ENCODE results near the gene CST9L.

DNA sequence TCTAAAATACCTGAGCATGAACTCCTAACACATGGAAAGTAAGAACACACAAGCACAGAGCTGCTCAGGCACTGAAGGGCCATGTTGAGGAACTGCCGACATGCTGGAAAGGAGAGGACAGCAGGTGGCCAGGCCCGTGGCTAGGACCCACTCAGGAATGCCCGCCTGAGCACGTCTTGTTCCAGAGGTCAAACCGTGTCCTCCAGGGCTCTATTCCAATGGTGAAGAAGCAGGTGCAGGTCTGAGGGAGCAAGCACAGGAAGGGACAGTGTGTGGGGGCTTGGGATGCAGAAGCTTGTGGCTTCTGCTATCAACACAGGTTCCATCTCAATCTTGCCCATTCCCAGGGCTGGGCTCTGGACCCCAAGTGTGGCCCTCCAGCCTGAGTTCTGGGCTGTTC is 20.7 kb downstream of the CST9L start:
- TF ChIP-seq, protein P1, sequence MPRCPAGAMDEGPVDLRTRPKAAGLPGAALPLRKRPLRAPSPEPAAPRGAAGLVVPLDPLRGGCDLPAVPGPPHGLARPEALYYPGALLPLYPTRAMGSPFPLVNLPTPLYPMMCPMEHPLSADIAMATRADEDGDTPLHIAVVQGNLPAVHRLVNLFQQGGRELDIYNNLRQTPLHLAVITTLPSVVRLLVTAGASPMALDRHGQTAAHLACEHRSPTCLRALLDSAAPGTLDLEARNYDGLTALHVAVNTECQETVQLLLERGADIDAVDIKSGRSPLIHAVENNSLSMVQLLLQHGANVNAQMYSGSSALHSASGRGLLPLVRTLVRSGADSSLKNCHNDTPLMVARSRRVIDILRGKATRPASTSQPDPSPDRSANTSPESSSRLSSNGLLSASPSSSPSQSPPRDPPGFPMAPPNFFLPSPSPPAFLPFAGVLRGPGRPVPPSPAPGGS (IDR thresholded peaks at IDR 0.05) = no peak
- TF ChIP-seq ZFP36 (IDR thresholded peaks at IDR 0.05; ENCODE audit: borderline replicate concordance, partially characterized antibody) = no peak
- no peak for TF ChIP-seq REST (IDR thresholded peaks at IDR 0.05)
- TF ChIP-seq, protein P2, sequence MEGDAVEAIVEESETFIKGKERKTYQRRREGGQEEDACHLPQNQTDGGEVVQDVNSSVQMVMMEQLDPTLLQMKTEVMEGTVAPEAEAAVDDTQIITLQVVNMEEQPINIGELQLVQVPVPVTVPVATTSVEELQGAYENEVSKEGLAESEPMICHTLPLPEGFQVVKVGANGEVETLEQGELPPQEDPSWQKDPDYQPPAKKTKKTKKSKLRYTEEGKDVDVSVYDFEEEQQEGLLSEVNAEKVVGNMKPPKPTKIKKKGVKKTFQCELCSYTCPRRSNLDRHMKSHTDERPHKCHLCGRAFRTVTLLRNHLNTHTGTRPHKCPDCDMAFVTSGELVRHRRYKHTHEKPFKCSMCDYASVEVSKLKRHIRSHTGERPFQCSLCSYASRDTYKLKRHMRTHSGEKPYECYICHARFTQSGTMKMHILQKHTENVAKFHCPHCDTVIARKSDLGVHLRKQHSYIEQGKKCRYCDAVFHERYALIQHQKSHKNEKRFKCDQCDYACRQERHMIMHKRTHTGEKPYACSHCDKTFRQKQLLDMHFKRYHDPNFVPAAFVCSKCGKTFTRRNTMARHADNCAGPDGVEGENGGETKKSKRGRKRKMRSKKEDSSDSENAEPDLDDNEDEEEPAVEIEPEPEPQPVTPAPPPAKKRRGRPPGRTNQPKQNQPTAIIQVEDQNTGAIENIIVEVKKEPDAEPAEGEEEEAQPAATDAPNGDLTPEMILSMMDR (IDR thresholded peaks at IDR 0.05) = no peak
- TF ChIP-seq JUN (IDR thresholded peaks at IDR 0.05) = no peak
- TF ChIP-seq, protein P3, sequence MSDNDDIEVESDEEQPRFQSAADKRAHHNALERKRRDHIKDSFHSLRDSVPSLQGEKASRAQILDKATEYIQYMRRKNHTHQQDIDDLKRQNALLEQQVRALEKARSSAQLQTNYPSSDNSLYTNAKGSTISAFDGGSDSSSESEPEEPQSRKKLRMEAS (IDR thresholded peaks at IDR 0.05) = no peak
- TF ChIP-seq CHD2 (IDR thresholded peaks at IDR 0.05; ENCODE audit: low read length, partially characterized antibody) = no peak
- TF ChIP-seq TP53 (CRISPR knock-in tag; IDR thresholded peaks at IDR 0.05) = no peak
- no peak for TF ChIP-seq CHD4 (IDR thresholded peaks at IDR 0.05; ENCODE audit: borderline replicate concordance)
- TF ChIP-seq EP300 (IDR thresholded peaks at IDR 0.05) = no peak
- TF ChIP-seq FOXS1 (CRISPR knock-in tag; IDR thresholded peaks at IDR 0.05) = no peak
- TF ChIP-seq POLR2A (IDR thresholded peaks at IDR 0.05; ENCODE audit: low read length) = no peak

Measured in A549 (cell line).